ENCODE data around the gene ATP2B3. TPM values are rescaled to one million over a fixed set of nuclear protein-coding genes. Genes with fewer than 3 reads are reported as not detected.
A peak's percentile ranks its signal among the peaks of the same experiment; 100 is the strongest.

Gene ATP2B3
- total and polyA plus RNA-seq, 9 of the 15 experiments (the other 6 are each of a cell fraction or from before 2014, with no cell fraction given), result 0.04 TPM; not detected in 8

DNA sequence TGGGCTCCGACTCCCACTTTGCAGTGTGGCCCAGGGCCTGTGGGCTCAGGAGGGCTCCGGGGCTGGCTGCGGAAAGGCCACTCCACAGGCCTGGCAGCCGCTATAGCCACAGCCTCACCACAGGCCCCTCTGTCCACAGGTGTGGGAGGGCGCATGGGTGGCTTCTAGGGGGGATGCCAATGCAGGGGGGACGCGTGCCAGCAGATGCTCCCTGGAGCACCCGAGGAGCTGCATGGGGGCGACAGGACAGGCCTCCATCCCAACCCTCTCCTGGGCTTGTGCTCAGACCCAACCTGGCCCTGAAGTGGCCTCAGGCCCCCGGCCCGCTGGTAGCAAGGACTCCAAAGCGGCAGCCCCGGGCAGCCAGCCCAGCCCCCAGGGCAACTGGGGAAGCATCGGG, 14.6 kb upstream of the ATP2B3 start:
- FAIRE-seq (no peak), ATAC-seq (no peak), DNase-seq (ENCODE audit: extremely low read depth in 1 of 4, low spot score in 3 of 4) (no peak)
- 53% methylated on average over 3 of the region's 14 CpGs for WGBS (ENCODE audit: insufficient coverage, low coverage, missing lambda C conversion rate)
- TF ChIP-seq JUN (IDR thresholded peaks at IDR 0.05; ENCODE audit: borderline replicate concordance, low read depth, low read length), result no peak
- TF ChIP-seq JUN (CRISPR knock-in tag; IDR thresholded peaks at IDR 0.05; ENCODE audit: borderline replicate concordance), result no peak
- TF ChIP-seq KHSRP (IDR thresholded peaks at IDR 0.05), result no peak
- TF ChIP-seq GATAD2A (IDR thresholded peaks at IDR 0.05), result no peak
- in situ Hi-C loops (cut with MboI) (no loop called here), intact Hi-C loops (cut with micrococcal nuclease) (no loop called here)
- Histone ChIP-seq H3K27me3 (ENCODE audit: control insufficient read depth in 2 of 2, insufficient read depth in 2 of 2, low read length in 2 of 2) (peaks cover 0 to 16% of the 10 kb centered on the region in 2 experiments; a peak in 2 of 5 replicates), H3K9ac (ENCODE audit: insufficient read depth in 1 of 2, low read depth in 2 of 2, low read length in 2 of 2) (no peak overlapping the region), H3K4me2 (ENCODE audit: insufficient read depth, low read length) (no peak overlapping the region), H4K20me1 (replicated peaks; ENCODE audit: control insufficient read depth, insufficient read depth, low read length) (no peaks in the 10 kb centered on the region), H2AFZ (ENCODE audit: low read depth, low read length) (no peak overlapping the region), H3K9me1 (ENCODE audit: control insufficient read depth, insufficient read depth, low read length) (no peaks in the 10 kb centered on the region), H3K79me2 (ENCODE audit: control insufficient read depth, insufficient read depth, low read length) (no peaks in the 10 kb centered on the region), H3K4me3 (no peak overlapping the region), H3K36me3 (ENCODE audit: control insufficient read depth, insufficient read depth, low read length) (no peaks in the 10 kb centered on the region), H3K27ac (ENCODE audit: extremely low read depth, low read depth, low read length) (no peak overlapping the region), H3K9me3 (replicated peaks; ENCODE audit: control insufficient read depth, insufficient read depth, low read depth, low read length) (no peaks in the 10 kb centered on the region), H3K4me1 (replicated peaks in 1 of 2; ENCODE audit: control insufficient read depth in 2 of 2, insufficient read depth in 2 of 2, low read length in 2 of 2) (peaks cover 0 to 36% of the 10 kb centered on the region in 2 experiments; a peak in 3 of 5 replicates)
- no TSS peak for BruUV-seq (replicated peaks)
- CTCF ChIA-PET (ENCODE audit: low intra/inter-chr PET ratio), result no interaction called here
- POLR2A ChIA-PET, result no interaction called here

DNA sequence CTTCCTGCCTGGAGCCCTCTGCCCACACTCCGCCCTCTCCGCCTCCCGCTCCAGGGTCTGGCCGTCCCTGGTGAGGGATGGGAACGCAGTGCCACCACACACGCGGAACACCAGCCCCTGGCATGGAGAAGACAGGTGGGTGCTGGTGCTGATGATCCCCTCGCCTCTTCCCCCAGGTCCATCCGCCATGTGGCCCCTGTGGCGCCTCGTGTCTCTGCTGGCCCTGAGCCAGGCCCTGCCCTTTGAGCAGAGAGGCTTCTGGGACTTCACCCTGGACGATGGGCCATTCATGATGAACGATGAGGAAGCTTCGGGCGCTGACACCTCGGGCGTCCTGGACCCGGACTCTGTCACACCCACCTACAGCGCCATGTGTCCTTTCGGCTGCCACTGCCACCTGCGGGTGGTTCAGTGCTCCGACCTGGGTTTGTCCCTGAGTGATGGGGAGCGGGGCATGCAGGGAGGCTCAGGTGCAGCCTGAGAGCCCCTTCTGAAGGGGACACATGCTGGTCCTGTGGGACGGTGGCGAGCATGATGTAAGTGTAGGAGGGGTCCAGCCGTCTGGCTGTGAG, 12.9 kb upstream of the ATP2B3 start:
- Histone ChIP-seq H3K4me2 (ENCODE audit: insufficient read depth, low read length) (no peak overlapping the region), H3K9me1 (ENCODE audit: control insufficient read depth, insufficient read depth, low read length) (no peaks in the 10 kb centered on the region), H3K27ac (ENCODE audit: extremely low read depth, low read depth, low read length) (no peak overlapping the region), H3K4me3 (no peak overlapping the region), H3K9me3 (replicated peaks; ENCODE audit: control insufficient read depth, insufficient read depth, low read depth, low read length) (no peaks in the 10 kb centered on the region), H4K20me1 (replicated peaks; ENCODE audit: control insufficient read depth, insufficient read depth, low read length) (no peaks in the 10 kb centered on the region), H3K79me2 (ENCODE audit: control insufficient read depth, insufficient read depth, low read length) (no peaks in the 10 kb centered on the region), H2AFZ (ENCODE audit: low read depth, low read length) (0 out of 2 replicates have a peak overlapping the region, but pooled peaks have one; percentile 32), H3K36me3 (ENCODE audit: control insufficient read depth, insufficient read depth, low read length) (no peaks in the 10 kb centered on the region), H3K9ac (ENCODE audit: insufficient read depth in 1 of 2, low read depth in 2 of 2, low read length in 2 of 2) (peak overlapping the region in 1 of 2 experiments; percentile 74; a peak in 2 of 4 replicates), H3K27me3 (ENCODE audit: control insufficient read depth in 2 of 2, insufficient read depth in 2 of 2, low read length in 2 of 2) (peaks cover 0 to 20% of the 10 kb centered on the region in 2 experiments; a peak in 2 of 5 replicates), H3K4me1 (replicated peaks in 1 of 2; ENCODE audit: control insufficient read depth in 2 of 2, insufficient read depth in 2 of 2, low read length in 2 of 2) (peaks cover 0 to 33% of the 10 kb centered on the region in 2 experiments; a peak in 3 of 5 replicates)
- BruUV-seq (replicated peaks), result no TSS peak
- intact Hi-C loops (cut with micrococcal nuclease) (loop anchor here (5.0 kb wide), 1 partner anchor 32 kb away; the partner anchor contains the start of gene HAUS7), in situ Hi-C loops (cut with MboI) (no loop called here)
- ATAC-seq, result no peak
- POLR2A ChIA-PET, result no interaction called here
- CTCF ChIA-PET (ENCODE audit: low intra/inter-chr PET ratio), result no interaction called here
- DNase-seq (ENCODE audit: extremely low read depth in 1 of 4, low spot score in 3 of 4), result peak in 3 of 4 experiments; percentile 11 to 29 (median 23)
- WGBS (ENCODE audit: insufficient coverage, low coverage, missing lambda C conversion rate), result 47% methylated on average over 9 of the region's 26 CpGs
- FAIRE-seq, result no peak

Data from K562 (cell line).